C4-2B (cell line): Measurements from ENCODE around the gene P2RX6.
A peak's percentile ranks its signal among the peaks of the same experiment; 100 is the strongest.

Experiments
- H3K27ac ChIP-seq: fragments of 450-650 bp; 2 replicates; pipeline ENCODE4 v1.5.1; 2017
- CTCF ChIP-seq: fragments of 450-650 bp; conservative IDR thresholded peaks from 2 replicates; pipeline ENCODE4 v1.5.1; 2017; ENCODE audit warnings: mild to moderate bottlenecking
- ZFX ChIP-seq: fragments of 450-650 bp; IDR thresholded peaks from 2 replicates; pipeline ENCODE4 v1.6.1; 2017

Gene P2RX6

GRCh38 chr22:20977516-20978170 lies 37.3 kb upstream of the P2RX6 start:
- no peak overlapping the region for H3K27ac ChIP-seq
- TF ChIP-seq CTCF, result no peak

DNA sequence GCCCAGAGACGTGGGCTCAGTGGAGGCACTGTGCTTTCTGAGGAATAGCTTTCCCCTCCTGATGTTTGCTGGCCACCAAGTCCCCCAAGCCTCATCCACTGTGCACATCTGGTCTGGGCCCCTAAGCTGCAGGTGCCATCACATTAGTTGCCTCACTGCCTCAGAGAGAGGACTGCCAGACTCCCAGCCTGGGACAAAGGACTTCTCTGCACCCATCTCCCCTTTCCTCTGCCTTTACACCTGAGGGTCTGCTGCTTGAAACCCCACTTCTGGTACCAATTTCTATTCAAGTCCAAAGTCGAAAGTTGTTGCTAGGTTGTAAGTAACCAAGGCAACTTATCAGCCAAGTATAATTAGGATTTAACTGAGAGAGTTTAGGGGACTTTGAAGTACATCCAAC lies 36.5 kb upstream of the P2RX6 start:
- no peak overlapping the region for H3K27ac ChIP-seq
- TF ChIP-seq ZFX (no peak), CTCF (no peak)

DNA sequence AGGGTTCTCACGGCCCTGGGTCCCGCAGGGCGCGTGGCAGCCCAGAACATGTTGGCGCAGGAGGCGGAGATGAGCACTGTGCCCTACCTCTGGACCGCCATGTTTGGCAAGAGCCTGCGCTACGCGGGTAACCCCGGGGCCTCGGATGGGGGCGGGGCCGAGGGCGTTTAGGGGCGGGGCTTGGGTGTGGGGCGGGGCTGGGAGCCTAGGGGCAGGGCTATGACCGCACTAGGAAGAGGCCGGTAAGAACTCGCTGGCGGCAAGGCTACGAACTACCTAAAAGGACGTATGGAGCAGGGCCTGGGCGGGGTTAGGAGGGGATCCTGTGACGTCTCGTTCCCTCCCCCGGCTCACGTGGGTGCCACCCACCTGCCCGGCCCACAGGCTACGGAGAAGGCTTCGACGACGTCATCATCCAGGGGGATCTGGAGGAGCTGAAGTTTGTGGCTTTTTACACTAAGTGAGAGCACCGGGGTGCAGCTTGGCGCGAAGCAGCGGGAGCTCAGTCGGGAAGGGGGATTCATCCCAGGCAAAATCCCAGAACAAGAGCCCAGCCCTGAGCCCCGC lies 35.6 kb upstream of the P2RX6 start:
- H3K27ac ChIP-seq, result no peak overlapping the region
- TF ChIP-seq ZFX (no peak), CTCF (no peak)

DNA sequence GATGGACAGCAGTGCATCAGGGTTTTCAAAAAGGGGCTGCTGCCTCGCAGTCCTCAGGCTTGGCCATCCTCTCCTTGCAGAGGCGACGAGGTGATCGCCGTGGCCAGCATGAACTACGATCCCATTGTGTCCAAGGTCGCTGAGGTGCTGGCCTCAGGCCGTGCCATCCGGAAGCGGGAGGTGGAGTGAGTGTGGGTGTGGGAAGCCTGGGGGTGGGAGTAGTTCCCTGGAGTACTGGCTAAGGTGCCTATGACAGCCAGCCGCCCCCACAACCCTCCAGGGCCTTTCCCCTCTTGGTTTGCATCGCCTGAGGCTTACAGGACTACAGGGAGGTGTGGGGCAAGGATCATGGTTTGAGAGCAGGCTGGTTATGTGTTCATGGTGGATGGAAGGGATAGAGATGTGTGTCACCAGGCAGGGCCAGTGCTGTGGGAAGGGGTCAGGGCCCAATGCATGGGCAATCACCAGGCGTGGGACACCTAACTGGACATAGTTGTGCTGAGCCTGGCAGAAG lies 35.0 kb upstream of the P2RX6 start:
- TF ChIP-seq CTCF, result no peak
- TF ChIP-seq ZFX, result no peak
- H3K27ac ChIP-seq, result no peak overlapping the region

- TF ChIP-seq ZFX, result no peak
- no peak for TF ChIP-seq CTCF
- H3K27ac ChIP-seq, result no peak overlapping the region
These were observed 34.4 kb upstream of the P2RX6 start for GRCh38 chr22:20980523-20980922.

- H3K27ac ChIP-seq, result peak overlapping the region; percentile 93
- TF ChIP-seq CTCF (no peak), ZFX (no peak)
These were observed 33.8 kb upstream of the P2RX6 start for GRCh38 chr22:20980938-20981722.
